Neural progenitor cell (in vitro differentiated cells): ENCODE measurements around the gene ZBTB7B.
"Not testable (repeated sequence)": the region's sequence is repeated elsewhere in the genome, so short reads cannot be mapped to it uniquely, and the experiment has no call there.

ENCODE experiments used
- CTCF ChIP-seq: fragments of 200-600 bp; sonication (generic); IDR thresholded peaks from 2 replicates; pipeline ENCODE4 v1.5.1; 2017; ENCODE audit warnings: antibody characterized with exemption, mild to moderate bottlenecking
- EZH2 ChIP-seq: fragments of 200-600 bp; sonication (generic); IDR thresholded peaks from 2 replicates; pipeline ENCODE4 v1.6.1; 2017; ENCODE audit warnings: antibody characterized with exemption, mild to moderate bottlenecking, moderate library complexity

- TF ChIP-seq EZH2: not testable (repeated sequence)
- peak; percentile 58 for TF ChIP-seq CTCF
These were observed 7.2 kb upstream of the ZBTB7B start for GRCh38 chr1:154995301-154995983.
